ENCODE results near the gene FMN2. TPM values are rescaled to one million over a fixed set of nuclear protein-coding genes. Genes with fewer than 3 reads are reported as not detected.
"Not testable (repeated sequence)": the region's sequence is repeated elsewhere in the genome, so short reads cannot be mapped to it uniquely, and the experiment has no call there.

The FMN2 gene
- total RNA-seq, 8 experiments from 2014 or later = 0.27 to 29.0 (median 23.0) TPM

DNA sequence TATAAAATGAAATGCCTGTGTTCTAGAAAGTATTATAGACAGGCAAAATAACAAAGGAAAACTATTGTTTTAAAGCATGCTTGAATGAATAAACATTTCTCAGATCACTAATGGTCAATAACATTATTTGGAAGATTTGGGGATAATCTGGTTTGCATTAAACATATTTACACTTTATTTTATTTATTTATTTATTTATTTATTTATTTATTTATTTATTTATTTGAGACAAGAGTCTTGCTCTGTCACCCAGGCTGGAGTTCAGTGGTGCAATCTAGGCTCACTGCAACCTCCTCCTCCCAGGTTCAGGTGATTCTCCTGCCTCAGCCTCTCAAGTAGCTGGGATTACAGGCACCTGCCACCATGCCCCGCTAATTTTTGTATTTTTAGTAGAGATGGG lies 236.7 kb downstream of the FMN2 start:
- H3K4me1 ChIP-seq (replicated peaks in 1 of 2); H3K4me3 ChIP-seq; ATAC-seq (replicated peaks in 6 of 8); in situ Hi-C loops (cut with MboI; ENCODE audit: low pct_unique_long_range_greater_than_20kb in 2 of 9, low sequenced_read_pairs in 9 of 9, unreplicated experiment in 9 of 9); H3K27ac ChIP-seq: not testable (repeated sequence)
- 100% methylated on average over 1 of the region's 1 CpG; no CpG with 5 or more reads in 7 of the 10 experiments for WGBS, 10 experiments

DNA sequence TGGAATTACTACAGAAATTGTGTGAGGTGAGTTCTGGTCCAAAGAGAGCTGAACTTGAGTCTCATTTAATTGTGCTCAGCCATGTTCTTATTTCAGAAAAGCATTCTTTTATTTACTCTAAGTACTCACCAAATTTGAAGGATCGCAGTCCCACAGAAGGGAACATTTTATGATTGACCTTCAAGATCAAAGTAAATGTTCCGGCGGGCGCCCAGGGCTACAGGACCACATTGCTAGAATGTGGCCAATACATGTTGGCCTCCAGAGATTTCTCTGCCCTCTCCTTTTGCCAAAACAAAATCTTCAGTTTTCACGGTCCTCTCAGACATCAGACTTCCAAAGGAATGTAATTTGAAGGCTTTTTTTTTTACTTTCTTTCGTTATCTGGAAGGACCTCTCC lies 237.8 kb downstream of the FMN2 start:
- no peak for ATAC-seq (replicated peaks in 6 of 8)
- WGBS, 10 experiments = 8 to 100% (median 92%) methylated on average over 2 to 6 of the region's 6 CpGs
- in situ Hi-C loops (cut with MboI; ENCODE audit: low pct_unique_long_range_greater_than_20kb in 2 of 9, low sequenced_read_pairs in 9 of 9, unreplicated experiment in 9 of 9) = no loop called here
- H3K4me3 ChIP-seq = no peak overlapping the region
- peaks cover 6 to 9% of the 10 kb centered on the region in 2 donors for H3K4me1 ChIP-seq (replicated peaks in 1 of 2)
- H3K27ac ChIP-seq = no peak overlapping the region

DNA sequence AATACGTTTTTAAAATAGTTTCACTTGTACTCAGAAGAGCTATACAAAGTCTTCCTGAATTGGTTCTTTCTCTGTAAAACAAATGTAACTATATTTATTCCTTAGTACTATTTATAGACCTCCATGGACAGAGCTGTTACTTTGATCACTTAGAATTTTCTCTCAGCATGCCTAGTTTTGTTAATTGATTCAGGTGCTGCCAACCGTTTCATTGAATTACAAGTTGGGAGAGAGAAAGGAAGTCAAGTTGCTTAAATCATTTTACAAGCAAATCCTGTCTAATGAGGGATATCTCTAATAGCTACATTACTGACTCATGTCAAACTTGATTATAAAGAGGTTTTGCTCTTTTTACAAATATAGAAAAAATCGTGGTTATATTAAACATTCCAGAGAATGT lies 241.0 kb downstream of the FMN2 start:
- H3K4me1 ChIP-seq (replicated peaks in 1 of 2) = peaks cover 0 to 2% of the 10 kb centered on the region in 2 donors
- no peak overlapping the region for H3K27ac ChIP-seq
- in situ Hi-C loops (cut with MboI; ENCODE audit: low pct_unique_long_range_greater_than_20kb in 2 of 9, low sequenced_read_pairs in 9 of 9, unreplicated experiment in 9 of 9) = no loop called here
- WGBS, 10 experiments = 33 to 86% (median 44%) methylated on average over 2 to 3 of the region's 3 CpGs
- no peak overlapping the region for H3K4me3 ChIP-seq
- ATAC-seq (replicated peaks in 6 of 8) = no peak

DNA sequence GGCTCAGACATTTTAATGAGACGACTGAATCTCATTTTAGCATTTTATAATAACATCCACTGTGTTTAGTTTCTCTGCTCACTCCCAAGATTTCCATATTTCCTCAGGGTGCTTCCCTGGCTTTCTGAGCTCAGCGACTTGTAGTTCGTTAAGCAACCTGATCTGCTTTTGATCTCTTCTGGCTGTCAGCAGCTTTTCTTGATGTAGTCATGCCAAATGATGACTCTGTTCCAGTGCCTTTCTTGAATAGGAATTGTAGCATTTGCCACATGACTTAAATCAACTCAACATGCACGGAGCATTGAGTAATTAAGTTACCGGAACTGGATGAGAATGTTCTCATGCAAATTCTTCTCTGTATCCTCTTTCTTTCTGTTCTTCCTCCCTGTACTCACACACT lies 246.1 kb downstream of the FMN2 start:
- Histone ChIP-seq H3K4me1 (replicated peaks in 1 of 2) (peaks cover 0 to 2% of the 10 kb centered on the region in 2 donors), H3K4me3 (no peak overlapping the region), H3K27ac (no peak overlapping the region)
- in situ Hi-C loops (cut with MboI; ENCODE audit: low pct_unique_long_range_greater_than_20kb in 2 of 9, low sequenced_read_pairs in 9 of 9, unreplicated experiment in 9 of 9) = no loop called here
- peak; percentile 49 to 98 (median 79) for ATAC-seq (replicated peaks in 6 of 8)
- 0 to 83% (median 47%) methylated on average over 1 to 5 of the region's 5 CpGs for WGBS, 10 experiments

DNA sequence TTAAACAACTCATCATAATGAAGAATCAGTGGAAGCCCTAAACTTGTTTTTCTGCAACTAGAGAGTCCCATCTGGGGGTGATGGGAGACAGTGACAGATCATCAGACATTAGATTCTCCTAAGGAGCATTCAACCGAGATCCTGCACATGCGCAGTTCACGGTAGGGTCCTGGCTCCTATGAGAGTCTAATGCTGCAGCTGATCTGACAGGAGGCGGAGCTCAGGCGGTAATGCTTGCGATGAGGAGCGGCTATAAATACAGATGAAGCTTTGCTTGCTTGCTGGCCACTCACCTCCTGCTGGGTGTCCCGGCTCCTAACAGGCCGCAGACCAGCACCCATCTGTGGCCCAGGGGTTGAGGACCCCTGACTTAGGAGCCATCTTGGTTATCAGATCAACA lies 247.2 kb downstream of the FMN2 start:
- in situ Hi-C loops (cut with MboI; ENCODE audit: low pct_unique_long_range_greater_than_20kb in 2 of 9, low sequenced_read_pairs in 9 of 9, unreplicated experiment in 9 of 9) = no loop called here
- ATAC-seq (replicated peaks in 6 of 8) = no peak
- no peak overlapping the region for H3K27ac ChIP-seq

DNA sequence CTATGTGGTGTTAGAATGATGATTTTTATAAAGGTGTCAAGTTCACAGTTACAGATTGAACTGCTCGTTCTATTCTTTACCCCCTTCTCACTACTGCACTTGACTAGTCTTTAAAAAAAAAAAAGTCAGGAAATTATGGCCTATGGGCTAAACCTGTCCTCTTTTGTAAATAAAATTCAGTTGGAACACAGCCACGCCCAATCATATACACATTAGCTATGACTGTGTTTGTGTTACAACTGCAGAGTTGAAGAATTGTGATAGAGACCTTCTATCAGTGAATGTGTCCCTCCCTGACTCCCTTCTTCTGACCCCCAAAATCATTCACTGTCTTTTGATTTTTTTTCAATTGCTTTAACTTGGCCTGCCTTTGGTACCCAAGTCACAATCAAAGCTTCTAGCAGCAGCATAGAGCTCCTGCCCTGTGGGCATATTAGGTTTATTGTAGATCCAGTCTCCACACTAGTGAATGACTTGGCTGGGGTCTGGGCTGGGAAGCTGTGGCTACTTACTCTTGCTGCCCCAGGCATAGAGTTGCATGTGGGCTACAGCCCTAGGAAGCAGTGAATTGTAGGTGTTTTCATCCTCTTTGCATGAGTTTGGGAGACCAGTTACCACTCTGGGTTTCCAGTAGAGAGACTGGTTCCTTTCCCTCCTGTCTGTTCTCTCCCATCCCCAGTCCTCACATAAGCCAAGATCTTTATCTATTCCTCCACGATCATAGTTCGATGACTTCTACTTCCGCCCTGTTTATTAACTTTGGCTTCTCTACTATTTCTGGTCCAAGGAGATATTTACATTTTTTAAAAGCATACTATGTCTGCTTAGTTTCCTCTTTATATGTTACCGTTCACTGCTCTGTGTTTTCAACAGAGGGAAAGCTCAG lies 249.9 kb downstream of the FMN2 start:
- H3K4me1 ChIP-seq (replicated peaks in 1 of 2) = peaks cover 0 to 2% of the 10 kb centered on the region in 2 donors
- WGBS, 10 experiments = 53 to 100% (median 82%) methylated on average over 2 to 6 of the region's 6 CpGs
- no peak overlapping the region for H3K4me3 ChIP-seq
- no peak overlapping the region for H3K27ac ChIP-seq
- no peak for ATAC-seq (replicated peaks in 6 of 8)
- in situ Hi-C loops (cut with MboI; ENCODE audit: low pct_unique_long_range_greater_than_20kb in 2 of 9, low sequenced_read_pairs in 9 of 9, unreplicated experiment in 9 of 9) = no loop called here

More for the DNA sequence above, 247.2 kb downstream of the FMN2 start:
- 83 to 100% (median 93%) methylated on average over 2 to 7 of the region's 9 CpGs; no CpG with 5 or more reads in 4 of the 10 experiments for WGBS, 10 experiments
- peaks cover 0 to 2% of the 10 kb centered on the region in 2 donors for H3K4me1 ChIP-seq (replicated peaks in 1 of 2)
- no peak overlapping the region for H3K4me3 ChIP-seq

DNA sequence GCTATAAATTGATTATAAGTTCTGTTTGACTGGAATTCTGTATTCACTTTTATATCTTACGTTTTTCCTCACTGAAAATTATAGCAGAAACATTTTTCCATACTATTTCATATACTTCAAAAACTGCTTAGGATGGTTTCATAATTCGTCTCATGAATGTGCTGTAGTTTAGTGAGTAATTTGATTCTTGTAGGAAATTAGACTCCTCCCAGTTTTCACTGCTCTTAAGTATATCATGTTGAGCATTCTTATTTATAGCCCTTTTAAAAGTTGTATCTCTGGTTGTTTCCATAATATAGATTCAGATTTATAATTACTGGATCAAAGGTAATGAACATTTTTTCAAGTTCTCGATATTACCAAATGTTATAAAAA lies 250.6 kb downstream of the FMN2 start:
- ATAC-seq (replicated peaks in 6 of 8) = no peak
- in situ Hi-C loops (cut with MboI; ENCODE audit: low pct_unique_long_range_greater_than_20kb in 2 of 9, low sequenced_read_pairs in 9 of 9, unreplicated experiment in 9 of 9) = no loop called here
- H3K27ac ChIP-seq = no peak overlapping the region
- WGBS, 10 experiments = 25 to 100% (median 89%) methylated on average over 2 to 3 of the region's 3 CpGs
- H3K4me3 ChIP-seq = no peak overlapping the region
- peaks cover 0 to 2% of the 10 kb centered on the region in 2 donors for H3K4me1 ChIP-seq (replicated peaks in 1 of 2)

DNA sequence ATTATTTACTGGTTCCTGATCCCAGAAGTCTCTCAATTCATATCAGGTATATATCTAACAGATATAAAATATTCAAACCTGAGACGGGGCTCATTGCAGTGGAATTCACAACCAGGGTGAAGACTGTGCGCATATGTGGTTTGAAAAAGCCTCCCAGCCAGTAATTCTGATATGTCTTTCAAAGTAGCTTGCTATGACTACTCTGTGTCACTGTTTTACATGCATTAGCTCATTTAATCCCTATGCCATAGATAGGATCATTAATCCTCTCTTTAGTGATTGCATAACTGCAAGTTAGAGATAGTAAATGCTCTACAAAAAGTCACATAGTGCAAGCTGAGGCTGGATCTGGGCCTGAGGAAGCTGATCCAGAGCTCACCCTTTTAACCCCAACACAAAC lies 251.4 kb downstream of the FMN2 start:
- no peak overlapping the region for H3K4me3 ChIP-seq
- no peak overlapping the region for H3K27ac ChIP-seq
- no peaks in the 10 kb centered on the region for H3K4me1 ChIP-seq (replicated peaks in 1 of 2)
- WGBS, 10 experiments = 0 to 63% (median 50%) methylated on average over 1 to 2 of the region's 2 CpGs; no CpG with 5 or more reads in 3 of the 10 experiments
- ATAC-seq (replicated peaks in 6 of 8) = peak in 2 of 8 experiments; percentile 81 to 92
- in situ Hi-C loops (cut with MboI; ENCODE audit: low pct_unique_long_range_greater_than_20kb in 2 of 9, low sequenced_read_pairs in 9 of 9, unreplicated experiment in 9 of 9) = no loop called here

DNA sequence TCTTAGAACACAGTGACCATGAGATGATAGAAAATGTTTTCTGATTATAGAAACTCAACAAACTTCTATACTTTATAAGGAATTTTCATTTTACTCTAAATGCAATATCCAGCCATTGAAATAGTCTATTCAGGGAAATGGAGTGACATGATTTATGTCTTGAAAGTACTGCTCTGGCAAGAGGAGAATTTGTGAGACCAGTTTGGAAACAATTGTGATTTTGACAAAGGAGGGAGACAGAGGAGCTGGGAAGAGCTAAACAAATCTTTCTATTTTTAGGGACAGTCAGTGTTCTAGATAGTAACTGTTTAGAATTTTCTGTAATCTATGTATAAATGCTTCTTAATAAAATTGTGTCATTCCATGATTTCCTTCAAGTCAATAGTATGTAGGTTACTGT lies 252.3 kb downstream of the FMN2 start:
- ATAC-seq (replicated peaks in 6 of 8) = no peak
- in situ Hi-C loops (cut with MboI; ENCODE audit: low pct_unique_long_range_greater_than_20kb in 2 of 9, low sequenced_read_pairs in 9 of 9, unreplicated experiment in 9 of 9) = no loop called here
- H3K4me1 ChIP-seq (replicated peaks in 1 of 2) = no peaks in the 10 kb centered on the region
- H3K27ac ChIP-seq = no peak overlapping the region
- no peak overlapping the region for H3K4me3 ChIP-seq

DNA sequence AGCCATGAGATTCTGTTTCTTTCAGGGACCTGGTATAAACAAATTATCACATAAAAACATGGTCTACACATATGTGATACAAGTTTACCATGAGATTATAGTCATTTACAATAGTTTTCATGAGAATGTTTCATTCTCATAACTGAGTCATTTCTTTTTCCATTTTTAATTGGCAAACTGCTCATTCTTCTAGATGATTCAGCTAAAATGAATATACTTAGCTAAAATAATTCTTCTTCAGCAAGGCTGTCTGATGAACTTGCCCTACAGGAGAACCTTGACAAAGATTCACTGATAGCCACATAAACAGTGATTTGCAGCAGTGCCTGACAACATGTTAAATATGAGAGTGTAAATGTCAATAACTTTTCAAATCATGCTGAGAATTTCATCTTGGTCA lies 253.2 kb downstream of the FMN2 start:
- H3K4me3 ChIP-seq = no peak overlapping the region
- in situ Hi-C loops (cut with MboI; ENCODE audit: low pct_unique_long_range_greater_than_20kb in 2 of 9, low sequenced_read_pairs in 9 of 9, unreplicated experiment in 9 of 9) = no loop called here
- ATAC-seq (replicated peaks in 6 of 8) = no peak
- no peak overlapping the region for H3K27ac ChIP-seq
- H3K4me1 ChIP-seq (replicated peaks in 1 of 2) = no peaks in the 10 kb centered on the region

DNA sequence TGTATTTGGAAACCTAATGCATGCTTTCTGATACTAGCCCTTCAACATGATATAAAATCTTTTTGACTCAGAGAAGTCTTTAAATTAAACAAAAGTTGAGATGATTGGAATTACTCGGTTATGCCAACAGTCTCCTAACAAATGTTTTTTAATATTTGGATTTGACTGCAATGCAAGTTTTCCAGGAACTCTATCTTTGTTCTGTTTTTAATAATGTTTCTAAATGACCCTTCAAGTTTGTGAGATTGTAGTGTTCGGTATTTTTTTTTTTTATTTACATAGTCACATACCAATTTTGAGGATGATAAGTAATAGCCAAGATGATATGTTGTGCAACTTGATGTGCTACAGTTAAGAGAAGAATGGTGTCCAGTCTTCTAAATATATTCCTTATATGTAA lies 258.0 kb downstream of the FMN2 start:
- in situ Hi-C loops (cut with MboI; ENCODE audit: low pct_unique_long_range_greater_than_20kb in 2 of 9, low sequenced_read_pairs in 9 of 9, unreplicated experiment in 9 of 9) = no loop called here
- 0 to 95% (median 84%) methylated on average over 1 to 2 of the region's 2 CpGs; no CpG with 5 or more reads in 2 of the 10 experiments for WGBS, 10 experiments

DNA sequence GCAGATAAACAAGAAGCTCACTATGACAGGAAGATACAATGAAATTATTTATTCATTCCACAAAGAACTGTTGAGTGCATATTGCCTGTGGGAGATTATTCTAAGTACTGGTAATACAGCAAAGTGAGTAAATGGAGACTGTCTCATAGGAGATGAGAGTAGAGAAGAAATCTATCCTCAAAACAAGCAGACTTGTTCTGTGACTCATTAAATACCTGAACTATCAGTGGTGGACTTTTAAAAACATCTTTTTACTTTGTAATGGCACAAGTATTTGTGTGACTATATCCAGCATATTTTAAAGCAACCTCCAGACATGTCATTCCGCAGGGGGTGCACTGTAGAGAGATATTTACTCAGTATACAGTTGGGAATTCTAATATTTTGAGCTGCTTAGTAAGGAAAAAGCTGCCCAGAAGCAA lies 259.2 kb downstream of the FMN2 start:
- Histone ChIP-seq H3K4me1 (replicated peaks in 1 of 2) (peaks cover 0 to 3% of the 10 kb centered on the region in 2 donors), H3K4me3 (no peak overlapping the region), H3K27ac (no peak overlapping the region)
- peak in 1 of 8 experiments; percentile 80 for ATAC-seq (replicated peaks in 6 of 8)
- 0 to 100% (median 92%) methylated on average over 1 of the region's 1 CpG; no CpG with 5 or more reads in 3 of the 10 experiments for WGBS, 10 experiments
- in situ Hi-C loops (cut with MboI; ENCODE audit: low pct_unique_long_range_greater_than_20kb in 2 of 9, low sequenced_read_pairs in 9 of 9, unreplicated experiment in 9 of 9) = no loop called here

More for the DNA sequence above, 258.0 kb downstream of the FMN2 start:
- H3K4me1 ChIP-seq (replicated peaks in 1 of 2) = peaks cover 0 to 3% of the 10 kb centered on the region in 2 donors
- no peak for ATAC-seq (replicated peaks in 6 of 8)
- no peak overlapping the region for H3K27ac ChIP-seq
- H3K4me3 ChIP-seq = no peak overlapping the region

DNA sequence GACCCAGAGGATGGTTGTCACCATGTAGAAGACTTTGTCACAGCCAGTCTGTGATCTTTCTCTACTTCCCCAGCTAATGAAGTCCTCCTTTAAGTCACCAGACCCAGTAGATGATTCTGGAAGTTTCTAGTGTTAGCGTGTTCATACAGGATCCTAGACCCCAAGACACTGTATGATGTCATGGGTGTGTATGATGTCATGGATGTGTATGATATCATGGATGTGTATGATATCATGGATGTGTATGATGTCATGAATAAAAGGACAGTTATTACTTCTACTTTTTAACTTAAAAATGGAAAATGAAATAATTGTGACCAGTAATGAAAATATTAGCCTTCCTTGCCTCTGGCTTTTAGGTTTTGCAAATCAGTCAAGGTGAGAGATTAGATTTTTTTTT lies 260.0 kb downstream of the FMN2 start:
- in situ Hi-C loops (cut with MboI; ENCODE audit: low pct_unique_long_range_greater_than_20kb in 2 of 9, low sequenced_read_pairs in 9 of 9, unreplicated experiment in 9 of 9) = no loop called here
- Histone ChIP-seq H3K4me1 (replicated peaks in 1 of 2) (peaks cover 0 to 3% of the 10 kb centered on the region in 2 donors), H3K4me3 (no peak overlapping the region), H3K27ac (no peak overlapping the region)
- WGBS, 10 experiments = 38 to 100% (median 90%) methylated on average over 1 of the region's 1 CpG; no CpG with 5 or more reads in 4 of the 10 experiments
- no peak for ATAC-seq (replicated peaks in 6 of 8)

DNA sequence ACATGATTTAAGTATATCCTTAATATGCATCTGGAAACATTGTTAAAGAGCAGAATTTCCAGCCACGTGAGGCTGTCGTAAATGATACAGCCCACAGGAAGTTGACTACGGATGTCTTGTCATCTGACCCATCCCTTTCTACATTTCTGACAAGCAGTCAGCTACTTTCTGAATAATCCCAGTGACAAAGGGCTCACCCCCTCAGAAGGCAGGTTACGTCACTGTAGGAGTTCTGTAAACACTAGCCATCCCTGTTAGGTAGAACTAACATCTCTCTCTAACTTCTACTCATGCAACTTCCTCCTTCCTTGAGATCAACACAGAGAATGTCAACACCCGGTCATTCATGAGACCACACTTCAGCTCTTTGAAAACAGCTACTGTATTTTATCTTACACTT lies 261.1 kb downstream of the FMN2 start:
- in situ Hi-C loops (cut with MboI; ENCODE audit: low pct_unique_long_range_greater_than_20kb in 2 of 9, low sequenced_read_pairs in 9 of 9, unreplicated experiment in 9 of 9) = no loop called here
- ATAC-seq (replicated peaks in 6 of 8) = no peak
- WGBS, 10 experiments = 42 to 100% (median 91%) methylated on average over 1 to 5 of the region's 5 CpGs
- H3K4me1 ChIP-seq (replicated peaks in 1 of 2) = peaks cover 0 to 3% of the 10 kb centered on the region in 2 donors
- no peak overlapping the region for H3K4me3 ChIP-seq
- no peak overlapping the region for H3K27ac ChIP-seq

Measured in motor neuron (in vitro differentiated cells).